K562 (cell line): Measurements from ENCODE around the gene LTBP4. TPM values are rescaled to one million over a fixed set of nuclear protein-coding genes. Genes with fewer than 3 reads are reported as not detected.

Experiments
- CBX1 ChIP-seq: sonication (generic); IDR thresholded peaks from 2 replicates; pipeline ENCODE4 v1.6.1; 2016; ENCODE audit warnings: antibody characterized with exemption, low read depth, mild to moderate bottlenecking
- CSDE1 ChIP-seq, 2 experiments: fragments of 450-650 bp; IDR thresholded peaks; 2 replicates each; pipeline ENCODE4 v1.6.1; 2016; ENCODE audit warnings: mild to moderate bottlenecking in 1 of 2
- CTCFL ChIP-seq: IDR thresholded peaks from 2 replicates; pipeline ENCODE4 v1.6.1; 2011; ENCODE audit warnings: borderline replicate concordance, low read depth, mild to moderate bottlenecking, moderate library complexity, low read length; ENCODE audit not compliant: insufficient read depth, poor library complexity, severe bottlenecking
- HES1 ChIP-seq: fragments of 450-650 bp; IDR thresholded peaks from 2 replicates; pipeline ENCODE4 v1.6.1; 2016; ENCODE audit warnings: low read depth, mild to moderate bottlenecking, moderate library complexity
- HIVEP1 ChIP-seq: fragments of 250-450 bp; sonication (Bioruptor Pico); IDR thresholded peaks from 2 replicates; pipeline ENCODE4 v1.4.0; 2020; ENCODE audit warnings: mild to moderate bottlenecking
- JUN ChIP-seq, 2 experiments: sonication (generic) in 1 of 2; formaldehyde crosslinking in 1 of 2; IDR thresholded peaks; 2 replicates each; pipeline versions ENCODE4 v1.6.1 to v1.8.0; 2012 to 2022; ENCODE audit warnings: borderline replicate concordance in 2 of 2, mild to moderate bottlenecking in 2 of 2, improper control_type of control experiment in 1 of 2, low read depth in 1 of 2, low read length in 1 of 2, missing genetic modification reagents in 1 of 2
- MLX ChIP-seq, 2 experiments: fragments of 450-650 bp in 1 of 2; sonication (generic) in 1 of 2; formaldehyde crosslinking; conservative IDR thresholded peaks; 2 replicates each; pipeline versions ENCODE4 v1.4.0 to v1.8.1; 2020 to 2022; ENCODE audit warnings: mild to moderate bottlenecking in 1 of 2, missing genetic modification reagents in 1 of 2
- SIN3B ChIP-seq: fragments of 450-650 bp; IDR thresholded peaks from 2 replicates; pipeline ENCODE4 v1.6.1; 2017; ENCODE audit warnings: low read depth, mild to moderate bottlenecking, moderate library complexity
- SMC3 ChIP-seq: conservative IDR thresholded peaks from 2 replicates; pipeline ENCODE4 v1.6.1; 2011; ENCODE audit warnings: low read depth, low read length, improper control_type of control experiment; ENCODE audit not compliant: insufficient read depth
- ZNF785 ChIP-seq: fragments of 250-450 bp; sonication (Bioruptor Pico); IDR thresholded peaks from 2 replicates; pipeline ENCODE4 v1.4.0; 2020; ENCODE audit warnings: mild to moderate bottlenecking
- polyA plus RNA-seq, 8 experiments: library from polyadenylated mRNA; depleted of rRNA in 4 of 8; stranded (reverse) in 5 of 8; unstranded in 3 of 8; fragments of >200 nt; fragmentation: Nextera tagmentation in 2 of 8; fragmentation: Illumina TruSeq in 1 of 8; extraction: Ambion mirVana in 2 of 8; extraction: Trizol in 1 of 8; gene quantifications; 2 replicates each; pipeline versions ENCODE4 v1.2.1 to v1.2.3, GENCODE V29; 2011 to 2014; ENCODE audit warnings: inconsistent platforms in 1 of 8, missing spikeins in 1 of 8
- total RNA-seq, 7 experiments: library from RNA; depleted of rRNA in 6 of 7; stranded (reverse); fragments of >200 nt in 6 of 7; fragmentation: Illumina TruSeq in 2 of 7; extraction: Trizol in 2 of 7; gene quantifications; 2 replicates each; pipeline versions ENCODE4 v1.2.1 to v1.2.3, GENCODE V29; 2011 to 2021; ENCODE audit warnings: low replicate concordance in 1 of 7
- TF ChIP-seq, protein P1 (sequence below): fragments of 450-650 bp; IDR thresholded peaks from 2 replicates; pipeline ENCODE4 v1.6.1; 2016; ENCODE audit warnings: mild to moderate bottlenecking, moderate library complexity

LTBP4 gene
- total and polyA plus RNA-seq, 9 of the 15 experiments (the other 6 are each of a cell fraction or from before 2014, with no cell fraction given): 0.35 to 160 (median 31.6) TPM

DNA sequence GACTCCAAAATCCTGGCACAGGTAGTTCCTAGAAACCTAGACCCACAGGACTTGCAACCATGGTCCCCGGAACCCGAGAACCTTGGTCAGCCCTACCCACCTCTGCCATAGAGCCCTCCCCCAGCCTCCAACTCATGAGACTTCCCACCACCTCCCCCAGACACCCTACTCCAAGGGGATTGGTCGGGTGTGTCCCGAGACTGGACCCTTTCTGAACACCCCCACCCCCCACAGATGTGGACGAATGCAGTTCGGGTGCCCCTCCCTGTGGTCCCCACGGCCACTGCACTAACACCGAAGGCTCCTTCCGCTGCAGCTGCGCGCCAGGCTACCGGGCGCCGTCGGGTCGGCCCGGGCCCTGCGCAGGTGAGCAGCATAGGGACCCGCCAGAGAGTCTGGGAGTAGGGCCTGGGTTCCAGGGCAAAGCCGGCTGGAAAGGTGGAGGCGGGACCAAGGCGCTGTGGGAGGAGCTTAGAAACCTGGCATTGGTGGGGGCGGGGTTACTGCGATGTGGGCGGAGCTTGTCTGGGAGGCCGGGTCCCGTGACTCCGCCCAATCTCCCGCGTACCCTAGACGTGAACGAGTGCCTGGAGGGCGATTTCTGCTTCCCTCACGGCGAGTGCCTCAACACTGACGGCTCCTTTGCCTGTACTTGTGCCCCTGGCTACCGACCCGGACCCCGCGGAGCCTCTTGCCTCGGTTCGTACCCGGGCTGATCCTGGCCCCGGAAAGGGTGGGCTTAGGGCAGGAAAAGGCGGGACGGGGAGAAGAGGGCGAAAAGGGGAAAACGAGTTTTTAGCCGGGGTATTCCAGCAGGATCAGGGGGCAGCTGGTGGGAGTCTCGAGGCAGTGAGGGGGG lies 11.9 kb downstream of the LTBP4 start (continued):
- TF ChIP-seq, protein P1, sequence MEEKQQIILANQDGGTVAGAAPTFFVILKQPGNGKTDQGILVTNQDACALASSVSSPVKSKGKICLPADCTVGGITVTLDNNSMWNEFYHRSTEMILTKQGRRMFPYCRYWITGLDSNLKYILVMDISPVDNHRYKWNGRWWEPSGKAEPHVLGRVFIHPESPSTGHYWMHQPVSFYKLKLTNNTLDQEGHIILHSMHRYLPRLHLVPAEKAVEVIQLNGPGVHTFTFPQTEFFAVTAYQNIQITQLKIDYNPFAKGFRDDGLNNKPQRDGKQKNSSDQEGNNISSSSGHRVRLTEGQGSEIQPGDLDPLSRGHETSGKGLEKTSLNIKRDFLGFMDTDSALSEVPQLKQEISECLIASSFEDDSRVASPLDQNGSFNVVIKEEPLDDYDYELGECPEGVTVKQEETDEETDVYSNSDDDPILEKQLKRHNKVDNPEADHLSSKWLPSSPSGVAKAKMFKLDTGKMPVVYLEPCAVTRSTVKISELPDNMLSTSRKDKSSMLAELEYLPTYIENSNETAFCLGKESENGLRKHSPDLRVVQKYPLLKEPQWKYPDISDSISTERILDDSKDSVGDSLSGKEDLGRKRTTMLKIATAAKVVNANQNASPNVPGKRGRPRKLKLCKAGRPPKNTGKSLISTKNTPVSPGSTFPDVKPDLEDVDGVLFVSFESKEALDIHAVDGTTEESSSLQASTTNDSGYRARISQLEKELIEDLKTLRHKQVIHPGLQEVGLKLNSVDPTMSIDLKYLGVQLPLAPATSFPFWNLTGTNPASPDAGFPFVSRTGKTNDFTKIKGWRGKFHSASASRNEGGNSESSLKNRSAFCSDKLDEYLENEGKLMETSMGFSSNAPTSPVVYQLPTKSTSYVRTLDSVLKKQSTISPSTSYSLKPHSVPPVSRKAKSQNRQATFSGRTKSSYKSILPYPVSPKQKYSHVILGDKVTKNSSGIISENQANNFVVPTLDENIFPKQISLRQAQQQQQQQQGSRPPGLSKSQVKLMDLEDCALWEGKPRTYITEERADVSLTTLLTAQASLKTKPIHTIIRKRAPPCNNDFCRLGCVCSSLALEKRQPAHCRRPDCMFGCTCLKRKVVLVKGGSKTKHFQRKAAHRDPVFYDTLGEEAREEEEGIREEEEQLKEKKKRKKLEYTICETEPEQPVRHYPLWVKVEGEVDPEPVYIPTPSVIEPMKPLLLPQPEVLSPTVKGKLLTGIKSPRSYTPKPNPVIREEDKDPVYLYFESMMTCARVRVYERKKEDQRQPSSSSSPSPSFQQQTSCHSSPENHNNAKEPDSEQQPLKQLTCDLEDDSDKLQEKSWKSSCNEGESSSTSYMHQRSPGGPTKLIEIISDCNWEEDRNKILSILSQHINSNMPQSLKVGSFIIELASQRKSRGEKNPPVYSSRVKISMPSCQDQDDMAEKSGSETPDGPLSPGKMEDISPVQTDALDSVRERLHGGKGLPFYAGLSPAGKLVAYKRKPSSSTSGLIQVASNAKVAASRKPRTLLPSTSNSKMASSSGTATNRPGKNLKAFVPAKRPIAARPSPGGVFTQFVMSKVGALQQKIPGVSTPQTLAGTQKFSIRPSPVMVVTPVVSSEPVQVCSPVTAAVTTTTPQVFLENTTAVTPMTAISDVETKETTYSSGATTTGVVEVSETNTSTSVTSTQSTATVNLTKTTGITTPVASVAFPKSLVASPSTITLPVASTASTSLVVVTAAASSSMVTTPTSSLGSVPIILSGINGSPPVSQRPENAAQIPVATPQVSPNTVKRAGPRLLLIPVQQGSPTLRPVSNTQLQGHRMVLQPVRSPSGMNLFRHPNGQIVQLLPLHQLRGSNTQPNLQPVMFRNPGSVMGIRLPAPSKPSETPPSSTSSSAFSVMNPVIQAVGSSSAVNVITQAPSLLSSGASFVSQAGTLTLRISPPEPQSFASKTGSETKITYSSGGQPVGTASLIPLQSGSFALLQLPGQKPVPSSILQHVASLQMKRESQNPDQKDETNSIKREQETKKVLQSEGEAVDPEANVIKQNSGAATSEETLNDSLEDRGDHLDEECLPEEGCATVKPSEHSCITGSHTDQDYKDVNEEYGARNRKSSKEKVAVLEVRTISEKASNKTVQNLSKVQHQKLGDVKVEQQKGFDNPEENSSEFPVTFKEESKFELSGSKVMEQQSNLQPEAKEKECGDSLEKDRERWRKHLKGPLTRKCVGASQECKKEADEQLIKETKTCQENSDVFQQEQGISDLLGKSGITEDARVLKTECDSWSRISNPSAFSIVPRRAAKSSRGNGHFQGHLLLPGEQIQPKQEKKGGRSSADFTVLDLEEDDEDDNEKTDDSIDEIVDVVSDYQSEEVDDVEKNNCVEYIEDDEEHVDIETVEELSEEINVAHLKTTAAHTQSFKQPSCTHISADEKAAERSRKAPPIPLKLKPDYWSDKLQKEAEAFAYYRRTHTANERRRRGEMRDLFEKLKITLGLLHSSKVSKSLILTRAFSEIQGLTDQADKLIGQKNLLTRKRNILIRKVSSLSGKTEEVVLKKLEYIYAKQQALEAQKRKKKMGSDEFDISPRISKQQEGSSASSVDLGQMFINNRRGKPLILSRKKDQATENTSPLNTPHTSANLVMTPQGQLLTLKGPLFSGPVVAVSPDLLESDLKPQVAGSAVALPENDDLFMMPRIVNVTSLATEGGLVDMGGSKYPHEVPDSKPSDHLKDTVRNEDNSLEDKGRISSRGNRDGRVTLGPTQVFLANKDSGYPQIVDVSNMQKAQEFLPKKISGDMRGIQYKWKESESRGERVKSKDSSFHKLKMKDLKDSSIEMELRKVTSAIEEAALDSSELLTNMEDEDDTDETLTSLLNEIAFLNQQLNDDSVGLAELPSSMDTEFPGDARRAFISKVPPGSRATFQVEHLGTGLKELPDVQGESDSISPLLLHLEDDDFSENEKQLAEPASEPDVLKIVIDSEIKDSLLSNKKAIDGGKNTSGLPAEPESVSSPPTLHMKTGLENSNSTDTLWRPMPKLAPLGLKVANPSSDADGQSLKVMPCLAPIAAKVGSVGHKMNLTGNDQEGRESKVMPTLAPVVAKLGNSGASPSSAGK: no peak
- TF ChIP-seq SIN3B: no peak
- no peak for TF ChIP-seq HIVEP1 (CRISPR knock-in tag)
- no peak for TF ChIP-seq CSDE1 (IDR thresholded peaks at IDR 0.05)
- no peak for TF ChIP-seq CTCFL
- no peak for TF ChIP-seq ZNF785 (CRISPR knock-in tag)
- no peak for TF ChIP-seq MLX (CRISPR knock-in tag; conservative IDR thresholded peaks at IDR 0.05)
- no peak for TF ChIP-seq CBX1
- no peak for TF ChIP-seq HES1
- no peak for TF ChIP-seq SMC3
- TF ChIP-seq JUN (IDR thresholded peaks at IDR 0.05; ENCODE audit: borderline replicate concordance, low read depth, low read length): no peak
- no peak for TF ChIP-seq JUN (CRISPR knock-in tag; IDR thresholded peaks at IDR 0.05; ENCODE audit: borderline replicate concordance)
